MCF 10A (cell line): ENCODE data around the gene TEX53. TPM values are rescaled to one million over a fixed set of nuclear protein-coding genes. Genes with fewer than 3 reads are reported as not detected.
A peak's percentile ranks its signal among the peaks of the same experiment; 100 is the strongest.

Experiments
- BruUV-seq: library from RNA; stranded (reverse); fragments of 400-500 nt; replicated peaks from 2 replicates; lab custom pipeline; 2021; lab: Mats Ljungman, UMichigan
- CTCF ChIA-PET: fragments of 300-600 bp; sonication (Branson Sonifier 250); formaldehyde crosslinking; extraction: SDS; loops from one replicate; lab custom pipeline; 2021; ENCODE audit warnings: antibody characterized with exemption, inconsistent platforms; lab: Yijun Ruan, JAX
- POLR2A ChIA-PET: fragments of 300-600, 350-650 bp; sonication (Branson Sonifier 250); formaldehyde crosslinking; extraction: SDS; loops from one replicate; lab custom pipeline; 2020; ENCODE audit warnings: antibody characterized with exemption, inconsistent platforms; lab: Yijun Ruan, JAX
- DNase-seq: peaks from one replicate; pipeline ENCODE4 v3.0.0-alpha.2; 2018; ENCODE audit not compliant: unreplicated experiment
- H3K27ac Mint-ChIP-seq: one replicate; pipeline ENCODE4 v1.8.0; 2022; ENCODE audit warnings: mild to moderate bottlenecking, low read depth, mixed read lengths; ENCODE audit not compliant: unreplicated experiment
- H3K27me3 Mint-ChIP-seq: one replicate; pipeline ENCODE4 v1.8.0; 2022; ENCODE audit warnings: mixed read lengths; ENCODE audit not compliant: insufficient read depth, unreplicated experiment
- H3K36me3 Mint-ChIP-seq: one replicate; pipeline ENCODE4 v1.8.0; 2022; ENCODE audit warnings: mild to moderate bottlenecking, moderate library complexity, mixed read lengths; ENCODE audit not compliant: insufficient read depth, unreplicated experiment
- H3K4me1 Mint-ChIP-seq: one replicate; pipeline ENCODE4 v1.8.0; 2022; ENCODE audit warnings: mixed read lengths; ENCODE audit not compliant: insufficient read depth, unreplicated experiment
- H3K4me3 Mint-ChIP-seq: one replicate; pipeline ENCODE4 v1.8.0; 2022; ENCODE audit warnings: mild to moderate bottlenecking, moderate library complexity, mixed read lengths; ENCODE audit not compliant: unreplicated experiment
- H3K9me3 Mint-ChIP-seq: one replicate; pipeline ENCODE4 v1.8.0; 2022; ENCODE audit warnings: mixed read lengths; ENCODE audit not compliant: unreplicated experiment
- CTCF ChIP-seq: fragments of 200-600 bp; IDR thresholded peaks from one replicate; pipeline ENCODE4 v1.8.0; 2022; ENCODE audit warnings: antibody characterized with exemption, mild to moderate bottlenecking; ENCODE audit not compliant: unreplicated experiment
- intact Hi-C: fragments of 100-400 bp; cut with micrococcal nuclease; formaldehyde crosslinking; loops from 2 replicates; pipeline ENCODE4 v1.14.1; 2022
- total RNA-seq: library from RNA; stranded (reverse); gene quantifications from 2 replicates; pipeline ENCODE4 v1.2.3, GENCODE V29; 2022

TEX53 gene
- total RNA-seq, 1 experiment from 2014 or later: not detected

GRCh38 chr9:114689813-114690212 lies 32.2 kb upstream of the TEX53 start:
- Mint-ChIP-seq H3K36me3 (peaks cover 7% of the 10 kb centered on the region), H3K27ac (peak overlapping the region; percentile 7), H3K27me3 (no peaks in the 10 kb centered on the region), H3K4me3 (no peak overlapping the region), H3K4me1 (peaks cover 13% of the 10 kb centered on the region), H3K9me3 (no peaks in the 10 kb centered on the region)
- intact Hi-C loops: no loop called here
- no TSS peak for BruUV-seq
- no peak for DNase-seq
- POLR2A ChIA-PET: interaction anchor here (0.7 to 1.5 kb wide), 3 partner anchors 43 to 415 kb away, joined by 3 read pairs; no protein-coding TSS in a partner anchor
- CTCF ChIA-PET: interaction anchor here (0.6 to 4.7 kb wide), 9 partner anchors 8 to 221 kb away, joined by 3 to 33 read pairs (median 4); partner anchors contain the start of gene TEX48
- no peak for TF ChIP-seq CTCF

GRCh38 chr9:114688909-114689610 lies 31.5 kb upstream of the TEX53 start:
- intact Hi-C loops: no loop called here
- no peak for DNase-seq
- CTCF ChIA-PET: interaction anchor here (0.6 to 1.5 kb wide), 8 partner anchors 11 to 325 kb away, joined by 3 to 7 read pairs (median 4); no protein-coding TSS in a partner anchor
- no peak overlapping the region for H3K27ac Mint-ChIP-seq
- POLR2A ChIA-PET: interaction anchor here (0.6 to 1.5 kb wide), 6 partner anchors 12 to 415 kb away, joined by 3 read pairs; no protein-coding TSS in a partner anchor
- BruUV-seq: no TSS peak
- no peak overlapping the region for H3K4me3 Mint-ChIP-seq
- H3K27me3 Mint-ChIP-seq: no peaks in the 10 kb centered on the region
- no peaks in the 10 kb centered on the region for H3K9me3 Mint-ChIP-seq
- peaks cover 13% of the 10 kb centered on the region for H3K4me1 Mint-ChIP-seq
- peaks cover 7% of the 10 kb centered on the region for H3K36me3 Mint-ChIP-seq
- no peak for TF ChIP-seq CTCF

- peaks cover 7% of the 10 kb centered on the region for H3K36me3 Mint-ChIP-seq
- ChIA-PET CTCF (interaction anchor here (0.6 to 1.5 kb wide), 10 partner anchors 9 to 1639 kb away, joined by 3 to 7 read pairs (median 4); no protein-coding TSS in a partner anchor), POLR2A (interaction anchor here (1.2 to 1.5 kb wide), 2 partner anchors 44 to 222 kb away, joined by 3 read pairs; no protein-coding TSS in a partner anchor)
- no peaks in the 10 kb centered on the region for H3K9me3 Mint-ChIP-seq
- DNase-seq: no peak
- no peaks in the 10 kb centered on the region for H3K27me3 Mint-ChIP-seq
- H3K27ac Mint-ChIP-seq: no peak overlapping the region
- H3K4me3 Mint-ChIP-seq: no peak overlapping the region
- TF ChIP-seq CTCF: no peak
- BruUV-seq: no TSS peak
- intact Hi-C loops: no loop called here
- H3K4me1 Mint-ChIP-seq: peaks cover 13% of the 10 kb centered on the region
These were observed 30.8 kb upstream of the TEX53 start for GRCh38 chr9:114688379-114688778.

- ChIA-PET POLR2A (no interaction called here), CTCF (no interaction called here)
- peaks cover 7% of the 10 kb centered on the region for H3K36me3 Mint-ChIP-seq
- no peak overlapping the region for H3K4me3 Mint-ChIP-seq
- TF ChIP-seq CTCF: no peak
- DNase-seq: no peak
- intact Hi-C loops: no loop called here
- no peak overlapping the region for H3K27ac Mint-ChIP-seq
- BruUV-seq: no TSS peak
- H3K27me3 Mint-ChIP-seq: no peaks in the 10 kb centered on the region
- no peaks in the 10 kb centered on the region for H3K9me3 Mint-ChIP-seq
- H3K4me1 Mint-ChIP-seq: peaks cover 13% of the 10 kb centered on the region
These were observed 29.4 kb upstream of the TEX53 start for GRCh38 chr9:114687034-114687433.
